HCT116 (cell line): ENCODE data around the gene NXN. TPM values are rescaled to one million over a fixed set of nuclear protein-coding genes. Genes with fewer than 3 reads are reported as not detected.

ENCODE experiments used
- ATAC-seq: fragments of 200-7000 bp; cut with Tn5 transposase; 2 replicates; pipeline ENCODE4 v1.9.1; 2020; ENCODE audit warnings: mild to moderate bottlenecking, moderate library complexity
- BruUV-seq: library from RNA; stranded (reverse); fragments of 400-500 nt; replicated peaks from 2 replicates; lab custom pipeline; 2021; lab: Mats Ljungman, UMichigan
- CTCF ChIA-PET: fragments of 300-600 bp; sonication (Branson Sonifier 250); formaldehyde crosslinking; loops from one replicate; lab custom pipeline; 2021; ENCODE audit warnings: antibody characterized with exemption; lab: Charles Lee
- POLR2A ChIA-PET: fragments of 300-600, 350-600 bp; sonication (Branson Sonifier 250); formaldehyde crosslinking; loops from one replicate; lab custom pipeline; 2021; ENCODE audit warnings: antibody characterized with exemption; lab: Charles Lee
- RAD21 ChIA-PET, 2 experiments: fragments of 300-600 bp; sonication (Branson Sonifier 250); formaldehyde crosslinking; loops; one replicate each; lab custom pipeline; 2023; ENCODE audit warnings: low total read pairs in 2 of 2; ENCODE audit not compliant: uncharacterized antibody in 2 of 2, unreplicated experiment in 2 of 2, low non-redundant PET in 1 of 2; lab: Charles Lee
- DNase-seq: peaks from one replicate; pipeline ENCODE4 v3.0.0-alpha.2; 2010; ENCODE audit warnings: low read depth, low spot score
- H2AFZ ChIP-seq: fragments of 200-600 bp; shearing (Covaris generic), sonication (generic); 2 replicates; pipeline ENCODE4 v1.6.1; 2017; ENCODE audit warnings: low read depth, mixed run types, mixed read lengths, antibody characterized with exemption, low read length; ENCODE audit not compliant: poor library complexity, severe bottlenecking
- H3K27ac ChIP-seq: 2 replicates; pipeline ENCODE4 v1.5.1; 2012; ENCODE audit warnings: low read depth, low read length
- H3K27me3 ChIP-seq: fragments of 200-600 bp; sonication (generic); 2 replicates; pipeline ENCODE4 v1.6.1; 2016; ENCODE audit warnings: mixed run types, low read length, mixed read lengths; ENCODE audit not compliant: insufficient read depth
- H3K36me3 ChIP-seq, 2 experiments: fragments of 200-500 bp in 1 of 2; fragments of 200-600 bp in 1 of 2; sonication (Bioruptor generic) in 1 of 2; sonication (generic) in 1 of 2; 2 replicates each; pipeline versions ENCODE4 v1.5.1 to v1.6.1; 2014 to 2016; ENCODE audit warnings: low read length in 2 of 2, inconsistent platforms in 1 of 2, mixed read lengths in 1 of 2, mixed run types in 1 of 2; ENCODE audit not compliant: insufficient read depth in 2 of 2, control insufficient read depth in 1 of 2
- H3K4me1 ChIP-seq, 2 experiments: fragments of 200-600 bp in 1 of 2; sonication (generic) in 1 of 2; 2 replicates each; pipeline versions ENCODE4 v1.5.1 to v1.6.1; 2012 to 2017; ENCODE audit warnings: low read length in 2 of 2, inconsistent platforms in 1 of 2, mild to moderate bottlenecking in 1 of 2, mixed read lengths in 1 of 2, mixed run types in 1 of 2, moderate library complexity in 1 of 2; ENCODE audit not compliant: insufficient read depth in 2 of 2, control insufficient read depth in 1 of 2
- H3K4me2 ChIP-seq: fragments of 200-600 bp; sonication (generic); 2 replicates; pipeline ENCODE4 v1.6.1; 2017; ENCODE audit warnings: mixed run types, low read length, mixed read lengths
- H3K4me3 ChIP-seq, 2 experiments: fragments of 200-600 bp in 1 of 2; sonication (generic) in 1 of 2; replicated peaks in 1 of 2; 2 replicates each; pipeline ENCODE4 v1.5.1; 2011 to 2016; ENCODE audit warnings: low read length in 2 of 2, control low read depth in 1 of 2, low read depth in 1 of 2, mild to moderate bottlenecking in 1 of 2, mixed read lengths in 1 of 2, mixed run types in 1 of 2
- H3K79me2 ChIP-seq: fragments of 200-600 bp; sonication (generic); 2 replicates; pipeline ENCODE4 v1.6.1; 2017; ENCODE audit warnings: mild to moderate bottlenecking, mixed run types, low read length, moderate library complexity, mixed read lengths; ENCODE audit not compliant: insufficient read depth
- H3K9ac ChIP-seq: fragments of 200-600 bp; sonication (generic); 2 replicates; pipeline ENCODE4 v1.6.1; 2016; ENCODE audit warnings: low read length, mixed read lengths
- H3K9me2 ChIP-seq: fragments of 200-600 bp; sonication (generic), shearing (Covaris generic); 2 replicates; pipeline ENCODE4 v1.6.1; 2017; ENCODE audit warnings: mixed run types, mild to moderate bottlenecking, moderate library complexity; ENCODE audit not compliant: insufficient read depth
- H3K9me3 ChIP-seq, 2 experiments: fragments of 200-500 bp in 1 of 2; fragments of 200-600 bp in 1 of 2; sonication (Bioruptor generic) in 1 of 2; sonication (generic) in 1 of 2; 2 replicates each; pipeline ENCODE4 v1.6.1; 2014 to 2017; ENCODE audit warnings: low read length in 2 of 2, mixed read lengths in 2 of 2, inconsistent platforms in 1 of 2, low read depth in 1 of 2, mild to moderate bottlenecking in 1 of 2, mixed run types in 1 of 2, moderate library complexity in 1 of 2; ENCODE audit not compliant: control insufficient read depth in 1 of 2, insufficient read depth in 1 of 2
- H4K20me1 ChIP-seq: fragments of 200-600 bp; sonication (generic), shearing (Covaris generic); 2 replicates; pipeline ENCODE4 v1.6.1; 2017; ENCODE audit warnings: mixed run types, mild to moderate bottlenecking, moderate library complexity; ENCODE audit not compliant: insufficient read depth
- ATF3 ChIP-seq: IDR thresholded peaks from 2 replicates; pipeline ENCODE4 v1.6.1; 2012
- CEBPB ChIP-seq: IDR thresholded peaks from 2 replicates; pipeline ENCODE4 v1.6.1; 2012; ENCODE audit warnings: low read depth
- EGR1 ChIP-seq: IDR thresholded peaks from 2 replicates; pipeline ENCODE4 v1.6.1; 2012; ENCODE audit warnings: low read depth
- ELF1 ChIP-seq: IDR thresholded peaks from 2 replicates; pipeline ENCODE4 v1.6.1; 2012; ENCODE audit warnings: low read depth, borderline replicate concordance
- EZH2 ChIP-seq: fragments of 200-600 bp; sonication (generic); IDR thresholded peaks from 2 replicates; pipeline ENCODE4 v1.6.1; 2017; ENCODE audit warnings: antibody characterized with exemption, mixed run types
- EZH2phosphoT487 ChIP-seq: fragments of 200-600 bp; IDR thresholded peaks from 2 replicates; pipeline ENCODE4 v1.6.1; 2018; ENCODE audit warnings: antibody characterized with exemption, borderline replicate concordance
- JUND ChIP-seq: IDR thresholded peaks from 2 replicates; pipeline ENCODE4 v1.6.1; 2012
- REST ChIP-seq: IDR thresholded peaks from 2 replicates; pipeline ENCODE4 v1.6.1; 2012; ENCODE audit warnings: low read depth
- SIN3A ChIP-seq: IDR thresholded peaks from 2 replicates; pipeline ENCODE4 v1.6.1; 2012; ENCODE audit warnings: low read depth
- SRF ChIP-seq: IDR thresholded peaks from 2 replicates; pipeline ENCODE4 v1.6.1; 2012; ENCODE audit warnings: low read depth
- YY1 ChIP-seq: IDR thresholded peaks from 2 replicates; pipeline ENCODE4 v1.6.1; 2011; ENCODE audit warnings: low read length, low read depth, moderate library complexity, mild to moderate bottlenecking; ENCODE audit not compliant: insufficient replicate concordance; ENCODE audit errors: extremely low read depth
- ZNF274 ChIP-seq: fragments of 200-500 bp; sonication (Bioruptor generic); IDR thresholded peaks from 2 replicates; pipeline ENCODE4 v1.6.1; 2014; ENCODE audit warnings: mild to moderate bottlenecking, low read depth, low read length, inconsistent platforms
- intact Hi-C: fragments of 100-400 bp; cut with micrococcal nuclease; formaldehyde crosslinking; loops from 2 replicates; pipeline ENCODE4 v1.10.0; 2022
- total RNA-seq: library from RNA; stranded (reverse); gene quantifications from one replicate; pipeline ENCODE4 v1.2.1, GENCODE V29; 2021; ENCODE audit not compliant: unreplicated experiment
- TF ChIP-seq, protein P1 (sequence below): IDR thresholded peaks from 2 replicates; pipeline ENCODE4 v1.6.1; 2012

The NXN gene
- total RNA-seq, 1 experiment from 2014 or later, result 83.7 TPM

DNA sequence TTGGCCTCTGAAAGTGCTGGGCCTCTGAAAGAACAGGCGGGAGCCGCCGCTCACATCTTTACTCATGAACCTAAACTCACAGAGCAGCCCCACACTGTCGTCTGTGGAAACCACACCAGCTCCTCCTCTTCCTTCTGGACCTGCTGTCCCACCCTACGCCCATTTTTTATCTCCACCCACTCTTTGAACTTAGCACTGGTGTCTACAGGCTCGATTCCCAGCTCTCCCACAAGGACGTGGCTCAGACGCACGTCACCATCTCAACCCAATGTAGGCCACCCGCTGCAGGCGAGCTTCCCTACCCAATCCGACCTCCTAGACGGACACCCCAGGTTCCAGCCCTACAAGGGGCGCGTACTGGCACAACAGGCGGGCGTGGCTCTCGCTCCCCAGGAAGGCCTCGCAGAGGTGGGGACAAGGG is 62.2 kb downstream of the NXN start:
- ChIA-PET POLR2A (no interaction called here), CTCF (no interaction called here), RAD21 (no interaction called here)
- Histone ChIP-seq H3K4me3 (no peak overlapping the region), H3K27ac (no peak overlapping the region), H3K9me3 (no peaks in the 10 kb centered on the region), H3K9ac (no peak overlapping the region), H2AFZ (no peak overlapping the region), H3K79me2 (peaks cover 83% of the 10 kb centered on the region), H3K4me2 (no peak overlapping the region), H3K4me1 (peaks cover 30 to 55% of the 10 kb centered on the region in 2 experiments; a peak in 3 of 4 replicates), H3K36me3 (peaks cover 0 to 4% of the 10 kb centered on the region in 2 experiments; a peak in 1 of 4 replicates), H3K27me3 (no peaks in the 10 kb centered on the region), H4K20me1 (no peaks in the 10 kb centered on the region; the same call in 1 of the 2 replicates), H3K9me2 (no peaks in the 10 kb centered on the region)
- BruUV-seq, result no TSS peak
- DNase-seq, result no peak
- no peak for TF ChIP-seq EGR1
- no peak for TF ChIP-seq CEBPB
- TF ChIP-seq EZH2, result no peak
- TF ChIP-seq ATF3, result no peak
- TF ChIP-seq ELF1, result no peak
- TF ChIP-seq YY1, result no peak
- no peak for TF ChIP-seq JUND
- no peak for TF ChIP-seq REST
- TF ChIP-seq EZH2phosphoT487, result no peak
- no peak for TF ChIP-seq SRF
- no peak for TF ChIP-seq SIN3A
- no peak for TF ChIP-seq ZNF274
- TF ChIP-seq, protein P1, sequence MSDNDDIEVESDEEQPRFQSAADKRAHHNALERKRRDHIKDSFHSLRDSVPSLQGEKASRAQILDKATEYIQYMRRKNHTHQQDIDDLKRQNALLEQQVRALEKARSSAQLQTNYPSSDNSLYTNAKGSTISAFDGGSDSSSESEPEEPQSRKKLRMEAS, result no peak
- intact Hi-C loops, result no loop called here
- no peak for ATAC-seq
